OCI-LY7 (cell line): Measurements from ENCODE around the gene UBE2A.

Source experiments
- CTCF ChIP-seq: fragments of 200-600 bp; sonication (generic); conservative IDR thresholded peaks from 2 replicates; pipeline ENCODE4 v1.5.1; 2014; ENCODE audit warnings: mild to moderate bottlenecking, antibody characterized with exemption, low read length, moderate library complexity, mixed read lengths
- EZH2phosphoT487 ChIP-seq: fragments of 200-600 bp; sonication (generic); IDR thresholded peaks from 2 replicates; pipeline ENCODE4 v1.6.1; 2018; ENCODE audit warnings: low read depth, borderline replicate concordance, mild to moderate bottlenecking, mixed run types, antibody characterized with exemption, low read length, moderate library complexity, mixed read lengths

GRCh38 chrX:119552508-119552907 lies 21.9 kb upstream of the UBE2A start:
- TF ChIP-seq CTCF (no peak), EZH2phosphoT487 (no peak)
